HL-60/S4 treated with phorbol 12-myristate 13-acetate at 8.2 ng/mL for 4 days and 3 days (cell line): ENCODE data around the gene SHANK1.

Experiments
- in situ Hi-C: fragments of 300-500 bp; cut with MboI; formaldehyde crosslinking; loops from 2 replicates; pipeline ENCODE4 v1.15.0; 2022; ENCODE audit warnings: low sequenced_read_pairs

Gene SHANK1

GRCh38 chr19:50693064-50693975 is 26.3 kb downstream of the SHANK1 start:
- in situ Hi-C loops = no loop called here

- in situ Hi-C loops = no loop called here
These were observed 29.2 kb downstream of the SHANK1 start for GRCh38 chr19:50690439-50690838.

GRCh38 chr19:50688766-50689165 is 30.8 kb downstream of the SHANK1 start:
- in situ Hi-C loops = no loop called here

GRCh38 chr19:50686310-50687032 is 33.1 kb downstream of the SHANK1 start:
- in situ Hi-C loops = no loop called here

- in situ Hi-C loops = no loop called here
These were observed 40.2 kb downstream of the SHANK1 start for GRCh38 chr19:50679177-50680125.

GRCh38 chr19:50678323-50678722 is 41.3 kb downstream of the SHANK1 start:
- in situ Hi-C loops = no loop called here

- in situ Hi-C loops = no loop called here
These were observed 42.0 kb downstream of the SHANK1 start for GRCh38 chr19:50677636-50678035.

GRCh38 chr19:50676625-50677197 is 42.9 kb downstream of the SHANK1 start:
- in situ Hi-C loops = no loop called here

GRCh38 chr19:50673118-50673517 is 46.5 kb downstream of the SHANK1 start:
- in situ Hi-C loops = no loop called here

- in situ Hi-C loops = no loop called here
These were observed 49.6 kb downstream of the SHANK1 start for GRCh38 chr19:50670102-50670380.

- in situ Hi-C loops = no loop called here
These were observed 50.1 kb downstream of the SHANK1 start for GRCh38 chr19:50669302-50670101.

- in situ Hi-C loops = no loop called here
These were observed 50.7 kb downstream of the SHANK1 start for GRCh38 chr19:50668879-50669278.

GRCh38 chr19:50668416-50668815 is 51.2 kb downstream of the SHANK1 start:
- in situ Hi-C loops = no loop called here

GRCh38 chr19:50667759-50668231 is 51.8 kb downstream of the SHANK1 start:
- in situ Hi-C loops = no loop called here

- in situ Hi-C loops = no loop called here
These were observed 52.3 kb downstream of the SHANK1 start for GRCh38 chr19:50667177-50667758.

- in situ Hi-C loops = no loop called here
These were observed 53.0 kb downstream of the SHANK1 start for GRCh38 chr19:50666346-50667176.

GRCh38 chr19:50664204-50664603 is 55.4 kb downstream of the SHANK1 start:
- in situ Hi-C loops = no loop called here

- in situ Hi-C loops = no loop called here
These were observed 56.2 kb downstream of the SHANK1 start for GRCh38 chr19:50663482-50663790.
